ENCODE measurements around the gene PARP3. TPM values are rescaled to one million over a fixed set of nuclear protein-coding genes. Genes with fewer than 3 reads are reported as not detected.

PARP3 gene
- total and polyA plus RNA-seq, 2 donors from 2014 or later: 28.5 to 30.1 TPM

- H3K27me3 ChIP-seq (ENCODE audit: control insufficient read depth, insufficient read depth, low read length): no peaks in the 10 kb centered on the region
- H3K9ac ChIP-seq (ENCODE audit: low read length in 3 of 3): peak overlapping the region; percentile 50 to 72 (median 55)
- peaks cover 0 to 17% (median 15%) of the 10 kb centered on the region in 3 donors for H3K4me1 ChIP-seq (ENCODE audit: control insufficient read depth in 2 of 3, insufficient read depth in 2 of 3, low read depth in 1 of 3, low read length in 3 of 3)
- peak overlapping the region in 1 of 2 donors; percentile 32 for H3K27ac ChIP-seq (ENCODE audit: low read depth in 2 of 2, low read length in 2 of 2)
- FAIRE-seq (no peak), DNase-seq (no peak)
- H3K36me3 ChIP-seq (ENCODE audit: control insufficient read depth in 2 of 3, insufficient read depth in 3 of 3, low read length in 3 of 3): peaks cover 0 to 20% (median 10%) of the 10 kb centered on the region in 3 donors
- intact Hi-C loops (cut with DNase I): no loop called here
- H3K4me3 ChIP-seq (ENCODE audit: low read length in 3 of 3): peak overlapping the region; percentile 69 to 78 (median 70)
- TF ChIP-seq CTCF (IDR thresholded peaks at IDR 0.05; ENCODE audit: borderline replicate concordance, extremely low read depth, insufficient read depth): no peak
- H3K9me3 ChIP-seq (ENCODE audit: control insufficient read depth in 2 of 3, insufficient read depth in 1 of 3, low read length in 3 of 3): no peaks in the 10 kb centered on the region
Measured at GRCh38 chr3:51941463-51941797, 733 bp upstream of the PARP3 start.

GRCh38 chr3:51942603-51943450, 664 bp downstream of the PARP3 start:
- DNase-seq (peak in 4 of 5 donors; percentile 36 to 87 (median 68)), FAIRE-seq (no peak)
- Histone ChIP-seq H3K4me1 (ENCODE audit: control insufficient read depth in 2 of 3, insufficient read depth in 2 of 3, low read depth in 1 of 3, low read length in 3 of 3) (peaks cover 0 to 17% (median 15%) of the 10 kb centered on the region in 3 donors), H3K27me3 (ENCODE audit: control insufficient read depth, insufficient read depth, low read length) (no peaks in the 10 kb centered on the region), H3K27ac (ENCODE audit: low read depth in 2 of 2, low read length in 2 of 2) (peak overlapping the region; percentile 95 to 96), H3K36me3 (ENCODE audit: control insufficient read depth in 2 of 3, insufficient read depth in 3 of 3, low read length in 3 of 3) (peaks cover 0 to 9% (median 2%) of the 10 kb centered on the region in 3 donors), H3K9me3 (ENCODE audit: control insufficient read depth in 2 of 3, insufficient read depth in 1 of 3, low read length in 3 of 3) (no peaks in the 10 kb centered on the region), H3K9ac (ENCODE audit: low read length in 3 of 3) (peak overlapping the region; percentile 30 to 95 (median 78)), H3K4me3 (ENCODE audit: low read length in 3 of 3) (peak overlapping the region; percentile 52 to 85 (median 60))
- intact Hi-C loops (cut with DNase I): no loop called here
- TF ChIP-seq CTCF (IDR thresholded peaks at IDR 0.05; ENCODE audit: borderline replicate concordance, extremely low read depth, insufficient read depth): no peak

GRCh38 chr3:51943451-51944391, 1.6 kb downstream of the PARP3 start:
- H3K9me3 ChIP-seq (ENCODE audit: control insufficient read depth in 2 of 3, insufficient read depth in 1 of 3, low read length in 3 of 3): no peaks in the 10 kb centered on the region
- intact Hi-C loops (cut with DNase I): no loop called here
- no peak for FAIRE-seq
- DNase-seq: peak in 2 of 5 donors; percentile 66 to 78
- peaks cover 0 to 17% (median 15%) of the 10 kb centered on the region in 3 donors for H3K4me1 ChIP-seq (ENCODE audit: control insufficient read depth in 2 of 3, insufficient read depth in 2 of 3, low read depth in 1 of 3, low read length in 3 of 3)
- H3K4me3 ChIP-seq (ENCODE audit: low read length in 3 of 3): peak overlapping the region in 1 of 3 donors; percentile 85
- TF ChIP-seq CTCF (IDR thresholded peaks at IDR 0.05; ENCODE audit: borderline replicate concordance, extremely low read depth, insufficient read depth): no peak
- peaks cover 0 to 9% (median 2%) of the 10 kb centered on the region in 3 donors for H3K36me3 ChIP-seq (ENCODE audit: control insufficient read depth in 2 of 3, insufficient read depth in 3 of 3, low read length in 3 of 3)
- H3K27me3 ChIP-seq (ENCODE audit: control insufficient read depth, insufficient read depth, low read length): no peaks in the 10 kb centered on the region
- peak overlapping the region in 1 of 2 donors; percentile 95 for H3K27ac ChIP-seq (ENCODE audit: low read depth in 2 of 2, low read length in 2 of 2)
- H3K9ac ChIP-seq (ENCODE audit: low read length in 3 of 3): peak overlapping the region in 1 of 3 donors; percentile 95
